Endothelial cell of umbilical vein (primary cell): ENCODE measurements around the gene SGK2.

Source experiments
- POLR2AphosphoS5 ChIP-seq: IDR thresholded peaks from 2 replicates; pipeline ENCODE4 v1.6.1; 2012; ENCODE audit warnings: low read depth, mild to moderate bottlenecking, control low read depth, low read length, moderate library complexity; ENCODE audit not compliant: insufficient read depth
- TF ChIP-seq, protein P1 (sequence below), 2 donors: IDR thresholded peaks; 1 replicate in 1 of 2; 2 replicates in 1 of 2; pipeline ENCODE4 v1.5.1; 2011; ENCODE audit warnings: low read length in 2 of 2, mild to moderate bottlenecking in 2 of 2, moderate library complexity in 2 of 2, control low read depth in 1 of 2, inconsistent platforms in 1 of 2, low read depth in 1 of 2; ENCODE audit not compliant: insufficient read depth in 1 of 2; ENCODE audit errors: extremely low read depth in 1 of 2

DNA sequence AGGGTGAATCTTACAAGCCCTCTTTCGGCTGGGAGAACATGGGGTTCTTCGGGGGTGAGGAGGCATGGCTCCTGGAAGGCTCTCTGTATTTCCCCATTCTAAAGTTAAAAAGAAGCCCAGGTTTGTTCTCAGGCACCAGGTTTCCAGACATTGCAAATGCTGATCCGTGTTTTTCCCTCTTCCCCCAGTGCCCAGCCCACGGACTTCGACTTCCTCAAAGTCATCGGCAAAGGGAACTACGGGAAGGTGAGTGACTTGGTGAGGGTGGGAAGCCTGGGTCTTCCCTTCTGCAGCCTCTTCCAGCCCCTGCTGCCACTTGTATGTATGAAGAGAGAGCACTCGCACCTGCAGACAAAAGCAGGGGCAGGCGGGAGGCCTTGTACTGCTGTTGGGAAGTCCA lies 8.7 kb downstream of the SGK2 start:
- TF ChIP-seq, protein P1, sequence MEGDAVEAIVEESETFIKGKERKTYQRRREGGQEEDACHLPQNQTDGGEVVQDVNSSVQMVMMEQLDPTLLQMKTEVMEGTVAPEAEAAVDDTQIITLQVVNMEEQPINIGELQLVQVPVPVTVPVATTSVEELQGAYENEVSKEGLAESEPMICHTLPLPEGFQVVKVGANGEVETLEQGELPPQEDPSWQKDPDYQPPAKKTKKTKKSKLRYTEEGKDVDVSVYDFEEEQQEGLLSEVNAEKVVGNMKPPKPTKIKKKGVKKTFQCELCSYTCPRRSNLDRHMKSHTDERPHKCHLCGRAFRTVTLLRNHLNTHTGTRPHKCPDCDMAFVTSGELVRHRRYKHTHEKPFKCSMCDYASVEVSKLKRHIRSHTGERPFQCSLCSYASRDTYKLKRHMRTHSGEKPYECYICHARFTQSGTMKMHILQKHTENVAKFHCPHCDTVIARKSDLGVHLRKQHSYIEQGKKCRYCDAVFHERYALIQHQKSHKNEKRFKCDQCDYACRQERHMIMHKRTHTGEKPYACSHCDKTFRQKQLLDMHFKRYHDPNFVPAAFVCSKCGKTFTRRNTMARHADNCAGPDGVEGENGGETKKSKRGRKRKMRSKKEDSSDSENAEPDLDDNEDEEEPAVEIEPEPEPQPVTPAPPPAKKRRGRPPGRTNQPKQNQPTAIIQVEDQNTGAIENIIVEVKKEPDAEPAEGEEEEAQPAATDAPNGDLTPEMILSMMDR (IDR thresholded peaks at IDR 0.05; ENCODE audit: extremely low read depth in 1 of 2, insufficient read depth in 1 of 2, low read depth in 1 of 2, low read length in 2 of 2): no peak
- no peak for TF ChIP-seq POLR2AphosphoS5
